B cell (primary cell): ENCODE measurements around the gene RAD51AP2.

Experiments
- CTCF ChIP-seq: fragments of 200-600 bp; IDR thresholded peaks from one replicate; pipeline ENCODE4 v1.8.0; 2022; ENCODE audit warnings: antibody characterized with exemption, mild to moderate bottlenecking
- EZH2 ChIP-seq: IDR thresholded peaks from 2 replicates; pipeline ENCODE4 v1.6.1; 2012; ENCODE audit warnings: borderline replicate concordance, low read depth, mild to moderate bottlenecking, moderate library complexity, low read length; ENCODE audit not compliant: insufficient read depth, poor library complexity, severe bottlenecking

- TF ChIP-seq CTCF (no peak), EZH2 (no peak)
These were observed 29.5 kb upstream of the RAD51AP2 start for GRCh38 chr2:17547737-17548136.
